Gastroesophageal sphincter (tissue), 3 donors: ENCODE results near the gene PRX.

ENCODE experiments used
- CTCF ChIP-seq, 4 experiments: fragments of 200-600 bp in 2 of 4; fragments of 450-650 bp in 2 of 4; sonication (generic) in 1 of 4; IDR thresholded peaks; one replicate each; pipeline ENCODE4 v1.5.1; 2017 to 2019; ENCODE audit warnings: antibody characterized with exemption in 4 of 4, mild to moderate bottlenecking in 2 of 4, moderate library complexity in 2 of 4
- EP300 ChIP-seq: sonication (generic); formaldehyde crosslinking; IDR thresholded peaks from one replicate; pipeline ENCODE4 v1.6.1; 2017; ENCODE audit warnings: antibody characterized with exemption, mild to moderate bottlenecking
- POLR2A ChIP-seq, 2 donors: fragments of 450-650 bp; IDR thresholded peaks; one replicate each; pipeline ENCODE4 v1.6.1; 2017; ENCODE audit warnings: antibody characterized with exemption in 2 of 2, mild to moderate bottlenecking in 2 of 2, moderate library complexity in 1 of 2
- POLR2AphosphoS5 ChIP-seq: sonication (generic); formaldehyde crosslinking; IDR thresholded peaks from one replicate; pipeline ENCODE4 v1.6.1; 2017; ENCODE audit warnings: antibody characterized with exemption

- TF ChIP-seq CTCF (IDR thresholded peaks at IDR 0.05) (no peak), POLR2A (IDR thresholded peaks at IDR 0.05) (no peak), EP300 (no peak), POLR2AphosphoS5 (no peak)
These were observed 48.2 kb downstream of the PRX start for GRCh38 chr19:40365010-40365409.
